ENCODE results near the gene FBXL20.
"Not testable (repeated sequence)": the region's sequence is repeated elsewhere in the genome, so short reads cannot be mapped to it uniquely, and the experiment has no call there.

The FBXL20 gene, protein sequence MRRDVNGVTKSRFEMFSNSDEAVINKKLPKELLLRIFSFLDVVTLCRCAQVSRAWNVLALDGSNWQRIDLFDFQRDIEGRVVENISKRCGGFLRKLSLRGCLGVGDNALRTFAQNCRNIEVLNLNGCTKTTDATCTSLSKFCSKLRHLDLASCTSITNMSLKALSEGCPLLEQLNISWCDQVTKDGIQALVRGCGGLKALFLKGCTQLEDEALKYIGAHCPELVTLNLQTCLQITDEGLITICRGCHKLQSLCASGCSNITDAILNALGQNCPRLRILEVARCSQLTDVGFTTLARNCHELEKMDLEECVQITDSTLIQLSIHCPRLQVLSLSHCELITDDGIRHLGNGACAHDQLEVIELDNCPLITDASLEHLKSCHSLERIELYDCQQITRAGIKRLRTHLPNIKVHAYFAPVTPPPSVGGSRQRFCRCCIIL

DNA sequence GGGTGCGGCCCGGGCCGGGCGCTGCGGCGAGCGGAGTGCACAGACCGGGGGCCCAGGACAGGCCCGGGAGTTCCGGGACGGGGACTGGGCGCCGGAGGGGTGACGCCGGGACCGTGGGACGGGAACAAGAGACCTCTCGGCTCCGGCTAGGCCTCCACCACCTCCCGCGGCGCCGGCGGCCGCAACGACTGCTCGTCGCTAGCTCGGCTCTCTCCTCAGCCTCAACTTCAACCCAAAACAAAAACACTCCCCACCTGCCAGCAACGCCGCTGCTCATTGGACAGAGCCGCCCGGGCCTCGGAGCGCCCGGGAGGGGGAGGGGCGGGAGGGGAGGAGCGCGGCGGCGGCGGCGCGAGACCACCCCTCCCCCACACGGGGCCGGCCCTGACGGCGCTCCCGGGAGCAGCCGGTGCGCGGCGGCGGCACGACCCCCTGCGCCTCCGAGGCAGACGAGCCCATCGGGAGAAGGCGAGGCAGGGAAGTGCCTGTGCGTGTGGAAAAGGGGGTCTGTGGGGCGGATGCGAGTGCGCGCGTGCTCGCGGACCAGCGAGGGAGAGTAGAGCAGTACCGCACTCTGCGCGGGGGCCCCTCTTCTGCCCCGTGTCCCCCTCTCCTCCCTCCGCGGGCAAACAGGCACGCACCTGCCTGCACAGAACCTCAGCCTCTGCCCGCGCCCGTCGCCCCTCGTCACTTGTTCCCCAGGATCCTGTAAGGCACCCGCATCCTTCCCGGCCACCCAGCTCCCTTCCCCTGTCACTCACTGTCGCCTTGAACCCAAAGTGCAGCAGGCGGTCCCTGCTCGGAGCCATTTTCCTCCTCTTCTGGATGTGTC, at the start of gene FBXL20:
Gene FBXL20, minus strand, starts transcription at position 215 of the 832 bp plus-strand sequence. CDS start 224 bp downstream, outside the sequence.
- peak; percentile 56 for DNase-seq (ENCODE audit: low read depth)
- H3K4me3 ChIP-seq (ENCODE audit: low read depth, low read length) = peak within 1 kb of the TSS; percentile 92

DNA sequence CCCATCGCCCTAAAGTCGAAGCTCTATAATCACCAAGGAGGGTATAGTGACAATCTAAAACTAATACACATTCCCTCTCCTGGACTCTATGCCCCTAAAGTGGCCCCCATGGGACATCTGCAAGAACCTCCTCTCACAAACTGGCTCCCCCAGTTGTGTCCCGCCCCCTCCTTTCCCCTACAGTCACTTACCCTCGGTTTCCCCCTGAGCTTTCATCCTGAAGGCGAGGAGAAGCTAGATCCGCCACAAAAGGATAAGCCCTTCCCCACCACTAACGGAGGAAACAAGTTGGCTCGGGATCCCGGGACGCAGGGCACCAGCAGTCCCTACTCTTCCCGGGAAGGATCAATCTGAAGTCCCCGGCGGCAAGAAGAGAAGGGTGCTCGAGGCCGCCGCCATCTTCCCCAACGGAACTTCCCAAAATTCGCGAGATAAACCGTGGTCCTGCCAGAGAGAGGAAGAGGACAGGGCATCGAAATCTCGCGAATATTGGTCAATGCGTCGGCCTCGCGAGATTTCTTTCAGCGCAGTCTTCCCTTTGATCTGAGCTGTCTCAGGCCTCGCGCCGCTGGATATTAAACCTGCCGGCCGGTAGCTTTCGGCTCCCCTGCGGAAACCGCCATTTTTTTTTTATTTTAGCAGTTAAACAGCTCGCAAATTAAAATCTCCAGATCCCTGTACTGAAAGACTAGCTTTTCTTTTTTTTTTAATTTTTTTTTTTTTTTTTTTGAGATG, 49.6 kb upstream of the FBXL20 start, which contains the start of gene MED1:
Gene MED1, minus strand, starts transcription at position 417 of the 735 bp plus-strand sequence. Its CDS starts 201 bp downstream, at position 216.
- peak within 1 kb of the TSS; percentile 81 for H3K4me3 ChIP-seq (ENCODE audit: low read depth, low read length)
- peak; percentile 95 for DNase-seq (ENCODE audit: low read depth)

DNA sequence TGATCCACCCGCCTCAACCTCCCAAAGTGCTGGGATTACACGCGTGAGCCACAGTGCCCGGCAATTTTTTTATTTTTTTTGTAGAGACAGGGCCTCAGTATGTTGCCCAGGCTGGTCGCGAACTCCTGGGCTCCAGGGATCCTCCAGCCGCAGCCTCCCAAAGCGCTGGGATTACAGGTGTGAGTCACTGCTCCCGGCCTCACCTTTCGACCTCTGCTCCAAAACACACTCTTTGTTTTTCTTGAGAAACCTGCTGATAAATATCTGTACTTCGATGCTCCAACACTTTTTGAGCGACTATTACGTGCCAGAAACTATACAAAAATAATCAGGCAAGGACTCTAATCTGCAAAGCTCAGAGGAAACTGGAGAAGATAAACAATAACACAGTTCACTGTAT, 48.6 kb upstream of the FBXL20 start:
- DNase-seq (ENCODE audit: low read depth) = no peak
- peak overlapping the region; percentile 81 for H3K4me3 ChIP-seq (ENCODE audit: low read depth, low read length)

DNA sequence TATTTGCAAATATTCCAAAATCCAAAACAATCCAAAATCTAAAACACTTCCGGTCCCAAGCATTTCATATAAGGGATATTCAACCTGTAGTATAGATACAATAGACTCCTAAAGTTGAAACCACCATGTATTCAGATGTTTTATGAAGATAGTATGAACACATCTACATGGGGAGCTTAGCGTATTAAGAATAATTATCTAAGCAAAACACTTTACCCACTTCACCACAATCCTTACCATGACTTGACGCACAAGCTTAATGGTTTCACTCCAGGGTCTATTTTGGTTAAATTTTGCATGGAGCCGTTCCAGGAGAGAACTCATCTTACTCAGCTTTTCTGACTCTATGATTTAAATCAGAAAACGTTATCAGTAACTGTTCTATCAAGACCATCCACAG, 46.1 kb upstream of the FBXL20 start:
- no peak for DNase-seq (ENCODE audit: low read depth)
- H3K4me3 ChIP-seq (ENCODE audit: low read depth, low read length) = no peak overlapping the region

DNA sequence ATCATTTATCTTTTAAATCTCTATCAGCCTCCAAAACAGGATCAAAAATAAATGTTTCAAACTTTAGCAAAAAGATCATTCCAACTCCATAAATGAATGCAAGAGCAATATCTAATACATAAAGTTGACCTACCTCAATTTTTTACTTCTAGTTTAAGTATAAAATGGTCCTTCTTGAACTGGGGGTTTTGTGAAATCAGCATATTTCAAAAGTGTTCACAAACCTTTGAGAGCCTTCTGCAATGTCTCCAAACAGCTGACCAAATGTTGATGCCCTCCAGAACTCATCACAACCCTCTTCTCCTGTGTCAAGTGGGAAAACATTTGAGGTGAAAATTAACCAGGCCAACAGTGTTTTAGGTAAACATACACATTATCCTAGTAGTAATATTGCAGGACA, 41.9 kb upstream of the FBXL20 start:
- no peak for DNase-seq (ENCODE audit: low read depth)

DNA sequence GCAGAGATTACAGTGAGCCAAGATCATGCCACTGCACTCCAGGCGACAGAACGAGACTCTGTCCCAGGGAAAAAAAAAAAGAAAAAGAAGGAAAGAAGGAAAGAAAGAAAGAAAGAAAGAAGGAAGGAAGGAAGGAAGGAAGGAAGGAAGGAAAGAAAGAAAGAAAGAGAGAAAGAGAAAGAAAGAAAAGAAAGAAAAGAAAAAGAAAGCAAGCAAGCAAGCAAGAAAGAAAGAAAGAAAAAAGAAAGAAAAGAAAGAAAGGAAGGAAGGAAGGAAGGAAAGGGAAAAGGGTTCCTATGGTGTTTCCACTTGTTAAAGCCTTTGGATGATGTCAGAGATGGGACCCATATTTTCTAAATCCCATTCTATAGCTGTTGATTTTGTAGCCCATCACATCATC, 38.4 kb upstream of the FBXL20 start:
- not testable (repeated sequence) for DNase-seq (ENCODE audit: low read depth); H3K4me3 ChIP-seq (ENCODE audit: low read depth, low read length)

More for the DNA sequence above, 41.9 kb upstream of the FBXL20 start:
- no peak overlapping the region for H3K4me3 ChIP-seq (ENCODE audit: low read depth, low read length)

DNA sequence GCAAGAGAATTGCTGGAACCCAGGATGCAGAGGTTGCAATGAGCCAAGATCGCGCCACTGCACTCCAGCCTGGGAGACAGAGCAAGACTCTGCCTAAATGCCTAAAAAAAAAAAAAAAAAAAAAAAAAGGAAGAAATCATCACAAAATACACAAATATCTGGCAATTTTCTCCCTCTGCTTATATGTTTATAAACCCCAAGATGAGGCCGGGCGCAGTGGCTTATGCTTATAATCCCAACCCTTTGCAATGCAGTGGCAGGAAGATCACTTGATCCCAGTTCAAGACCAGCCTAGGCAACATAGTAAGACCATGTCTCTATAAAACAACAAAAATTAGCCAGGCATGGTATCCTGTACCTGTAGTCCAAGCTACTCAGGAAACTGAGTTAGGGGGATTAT, 28.2 kb upstream of the FBXL20 start:
- H3K4me3 ChIP-seq (ENCODE audit: low read depth, low read length) = no peak overlapping the region
- DNase-seq (ENCODE audit: low read depth) = no peak

DNA sequence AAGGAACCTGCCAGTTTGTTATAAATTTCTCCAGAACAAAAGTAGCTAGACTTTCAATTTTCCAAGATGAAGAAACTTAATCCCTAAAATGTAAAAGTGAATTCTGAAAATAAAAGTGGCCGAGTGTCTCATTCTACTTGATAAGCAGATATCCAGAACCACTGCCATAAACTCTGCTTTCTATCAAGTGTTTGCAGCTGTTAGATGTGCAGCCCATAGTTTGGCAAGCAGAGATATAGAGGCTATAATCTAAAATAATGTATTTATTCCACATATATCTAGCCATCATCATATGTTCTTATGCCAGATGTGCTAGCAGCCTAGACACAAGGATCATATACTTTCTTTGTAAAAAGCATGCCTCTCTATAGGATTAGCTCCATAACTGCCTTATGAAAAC, 14.7 kb upstream of the FBXL20 start:
- DNase-seq (ENCODE audit: low read depth) = no peak
- H3K4me3 ChIP-seq (ENCODE audit: low read depth, low read length) = no peak overlapping the region

DNA sequence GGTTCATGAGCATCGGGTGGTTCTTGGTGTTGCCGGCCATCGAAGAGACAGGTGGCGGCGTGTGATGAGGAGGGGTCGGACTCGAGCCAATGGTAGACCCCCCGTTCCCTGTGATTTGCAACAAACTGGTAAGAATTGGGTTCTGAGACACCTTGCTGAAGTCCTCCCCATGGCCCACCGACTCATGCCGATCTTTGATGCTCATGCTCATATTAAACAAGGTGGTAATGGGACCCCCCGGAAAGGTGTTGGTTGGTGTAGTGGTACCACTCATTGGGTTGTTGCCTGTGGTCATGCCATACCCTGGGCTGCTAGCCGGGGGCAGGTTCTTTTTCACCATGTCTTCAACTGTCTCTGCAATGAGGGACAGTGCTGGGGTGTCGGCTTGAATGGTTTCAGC, 8.9 kb upstream of the FBXL20 start:
- no peak for DNase-seq (ENCODE audit: low read depth)
- no peak overlapping the region for H3K4me3 ChIP-seq (ENCODE audit: low read depth, low read length)

DNA sequence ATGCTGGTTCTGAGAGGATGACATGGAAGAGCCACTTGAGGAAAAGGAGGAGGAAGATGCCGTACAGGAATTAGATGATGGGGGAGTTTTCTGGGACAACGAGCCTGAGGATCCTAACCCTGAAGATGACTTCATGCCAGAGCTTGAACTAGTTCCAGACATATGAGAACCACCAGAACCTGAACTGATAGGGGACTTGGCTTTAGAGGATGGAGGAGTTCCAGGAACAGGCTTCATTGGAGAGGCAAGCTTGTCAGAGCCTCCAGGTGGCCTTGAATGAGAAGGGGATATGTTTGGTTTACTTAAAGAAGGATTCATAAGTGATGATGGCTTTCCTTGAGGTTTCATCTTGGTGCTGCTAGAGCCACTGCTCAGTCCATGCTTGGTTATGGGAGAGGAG, 6.9 kb upstream of the FBXL20 start:
- no peak overlapping the region for H3K4me3 ChIP-seq (ENCODE audit: low read depth, low read length)
- no peak for DNase-seq (ENCODE audit: low read depth)

DNA sequence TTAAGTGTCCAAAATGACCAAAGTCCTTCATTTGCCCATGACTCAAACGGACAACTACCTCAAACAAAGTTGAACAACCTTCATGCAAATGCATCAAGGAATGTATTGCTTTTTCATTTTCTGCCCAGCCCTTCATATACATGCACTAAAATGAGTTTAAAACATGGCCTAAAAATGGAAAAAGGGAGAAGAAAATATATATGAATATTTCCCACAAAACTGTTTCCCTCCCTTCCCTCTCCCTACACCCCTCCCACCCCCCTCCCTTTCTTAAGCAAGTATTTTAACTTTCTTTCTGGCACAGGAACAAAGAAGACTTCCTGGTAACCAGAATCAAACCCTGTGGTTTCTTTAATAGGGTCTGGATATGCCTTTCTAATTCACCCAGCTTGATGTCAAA, 5.5 kb upstream of the FBXL20 start:
- no peak overlapping the region for H3K4me3 ChIP-seq (ENCODE audit: low read depth, low read length)
- no peak for DNase-seq (ENCODE audit: low read depth)

DNA sequence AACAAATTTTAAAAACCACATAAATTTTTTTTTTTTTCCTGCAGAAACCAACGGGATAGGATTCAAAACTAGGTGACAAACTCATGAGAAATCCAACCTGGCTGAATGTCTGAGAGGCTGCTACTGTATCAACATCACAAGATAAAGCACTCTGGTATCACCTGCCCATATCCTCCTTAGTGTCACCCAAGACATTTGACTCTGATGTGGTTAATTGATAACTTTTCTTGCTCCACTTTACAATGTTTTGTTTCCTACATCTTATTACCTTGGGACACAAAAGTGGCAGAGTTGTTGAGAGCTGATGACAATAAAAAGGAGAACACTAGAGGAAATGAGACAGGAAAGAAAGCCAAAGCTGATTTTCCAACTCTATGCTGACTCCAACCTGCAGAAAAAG, 4.0 kb upstream of the FBXL20 start:
- no peak overlapping the region for H3K4me3 ChIP-seq (ENCODE audit: low read depth, low read length)
- DNase-seq (ENCODE audit: low read depth) = no peak

DNA sequence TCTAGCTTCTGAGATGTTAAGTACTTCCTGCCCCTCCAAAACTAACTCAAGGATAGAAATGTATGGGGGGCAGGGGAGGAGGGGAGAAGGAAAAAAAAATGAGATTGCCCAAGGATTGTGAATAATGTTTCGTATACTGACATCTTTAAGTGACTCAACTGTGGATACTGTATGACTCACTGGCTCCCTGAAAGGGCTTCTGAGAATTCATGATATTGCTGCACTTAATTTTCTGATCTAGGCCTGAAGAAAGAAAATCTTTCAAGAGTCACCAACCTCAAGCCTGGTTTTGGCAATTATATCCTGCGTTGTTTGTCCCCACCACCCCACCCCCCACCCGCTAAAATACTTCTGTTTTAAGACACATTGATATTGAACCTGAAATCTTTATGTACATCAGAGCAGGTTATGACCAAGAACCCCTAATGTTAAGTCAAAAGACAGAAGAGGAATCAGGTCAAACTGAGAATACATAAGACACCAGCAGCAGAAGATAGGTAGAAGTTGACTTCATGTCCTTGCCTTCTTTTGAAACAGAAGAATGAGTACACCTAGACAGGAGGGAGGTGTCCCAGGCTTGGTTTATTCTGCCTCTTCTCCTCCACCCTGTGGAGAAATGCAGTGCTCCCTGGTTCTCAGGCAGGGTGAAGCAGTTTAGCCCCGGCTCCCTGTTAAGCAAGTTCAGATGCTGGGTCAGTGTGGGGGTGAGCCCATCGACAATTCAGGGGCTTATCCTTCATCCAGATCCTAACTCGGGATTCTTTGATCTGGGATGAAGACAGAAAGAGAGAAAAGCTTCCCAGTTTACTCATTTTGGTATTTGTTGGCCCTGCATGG, 3.3 kb upstream of the FBXL20 start:
- no peak overlapping the region for H3K4me3 ChIP-seq (ENCODE audit: low read depth, low read length)
- DNase-seq (ENCODE audit: low read depth) = peak; percentile 70

DNA sequence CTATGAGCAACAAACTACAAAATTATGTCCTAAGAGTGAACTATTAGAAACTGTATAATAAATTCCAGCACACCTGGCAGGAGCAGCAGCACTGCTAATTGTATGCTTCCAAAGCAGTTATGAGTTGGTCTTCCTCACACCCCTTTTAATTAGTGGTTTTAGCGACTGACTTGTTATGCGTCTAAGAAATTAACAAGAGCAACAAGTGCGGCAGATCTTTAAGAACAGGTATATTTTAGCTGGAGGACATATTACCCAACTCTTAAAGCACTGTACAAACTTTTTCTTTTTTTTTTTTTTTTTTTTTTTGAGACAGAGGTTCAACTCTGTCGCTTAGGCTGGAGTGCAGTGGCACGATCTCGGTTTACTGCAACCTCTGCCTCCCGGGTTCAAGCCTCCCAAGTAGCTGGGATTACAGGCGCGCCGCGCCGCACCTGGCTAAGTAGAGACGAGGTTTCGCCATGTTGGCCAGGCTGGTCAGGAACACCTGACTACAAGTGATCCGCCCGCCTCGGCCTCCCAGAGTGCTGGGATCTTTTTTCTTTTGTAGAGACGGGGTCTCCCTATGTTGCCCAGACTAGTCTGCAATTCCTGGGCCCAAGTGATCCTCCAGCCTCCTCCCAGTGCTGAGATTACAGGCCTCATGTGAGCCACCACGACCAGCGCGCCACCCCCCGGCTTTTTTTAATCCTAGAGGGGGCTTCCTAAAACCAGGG, 1.6 kb upstream of the FBXL20 start:
- no peak overlapping the region for H3K4me3 ChIP-seq (ENCODE audit: low read depth, low read length)
- no peak for DNase-seq (ENCODE audit: low read depth)

DNA sequence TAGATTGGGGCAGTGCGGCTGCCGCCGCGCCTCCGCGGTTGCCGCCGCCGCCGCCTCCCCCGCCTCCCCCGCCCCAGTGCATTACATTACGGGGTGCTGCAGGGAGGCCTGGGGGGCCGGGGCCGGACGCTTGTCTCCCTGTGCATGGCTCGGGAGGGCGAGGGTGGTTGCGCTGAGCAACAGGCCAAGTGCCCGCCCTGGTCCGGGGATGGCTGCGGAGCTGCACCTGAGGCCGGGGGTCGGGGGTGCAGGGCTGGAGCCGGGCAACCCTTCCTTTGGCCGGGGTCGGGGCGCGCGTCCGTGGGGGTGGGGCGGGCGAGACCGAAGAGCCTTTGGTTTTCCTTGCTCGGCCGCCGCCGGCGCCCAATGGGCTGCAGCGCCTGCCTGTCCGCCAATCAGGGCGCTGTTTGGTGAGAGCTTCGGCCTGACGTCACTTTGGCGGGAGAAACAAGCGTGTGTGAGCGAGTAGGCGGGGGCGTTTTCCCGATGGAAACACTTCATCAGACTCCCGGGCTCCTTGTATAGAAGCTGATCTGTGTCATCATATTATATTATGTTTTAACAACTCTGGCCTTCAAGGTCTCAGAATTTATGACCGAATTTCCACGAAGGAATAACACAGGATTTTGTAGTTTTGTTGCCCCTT, 941 bp upstream of the FBXL20 start:
- peak; percentile 79 for DNase-seq (ENCODE audit: low read depth)
- H3K4me3 ChIP-seq (ENCODE audit: low read depth, low read length) = peak overlapping the region; percentile 92

DNA sequence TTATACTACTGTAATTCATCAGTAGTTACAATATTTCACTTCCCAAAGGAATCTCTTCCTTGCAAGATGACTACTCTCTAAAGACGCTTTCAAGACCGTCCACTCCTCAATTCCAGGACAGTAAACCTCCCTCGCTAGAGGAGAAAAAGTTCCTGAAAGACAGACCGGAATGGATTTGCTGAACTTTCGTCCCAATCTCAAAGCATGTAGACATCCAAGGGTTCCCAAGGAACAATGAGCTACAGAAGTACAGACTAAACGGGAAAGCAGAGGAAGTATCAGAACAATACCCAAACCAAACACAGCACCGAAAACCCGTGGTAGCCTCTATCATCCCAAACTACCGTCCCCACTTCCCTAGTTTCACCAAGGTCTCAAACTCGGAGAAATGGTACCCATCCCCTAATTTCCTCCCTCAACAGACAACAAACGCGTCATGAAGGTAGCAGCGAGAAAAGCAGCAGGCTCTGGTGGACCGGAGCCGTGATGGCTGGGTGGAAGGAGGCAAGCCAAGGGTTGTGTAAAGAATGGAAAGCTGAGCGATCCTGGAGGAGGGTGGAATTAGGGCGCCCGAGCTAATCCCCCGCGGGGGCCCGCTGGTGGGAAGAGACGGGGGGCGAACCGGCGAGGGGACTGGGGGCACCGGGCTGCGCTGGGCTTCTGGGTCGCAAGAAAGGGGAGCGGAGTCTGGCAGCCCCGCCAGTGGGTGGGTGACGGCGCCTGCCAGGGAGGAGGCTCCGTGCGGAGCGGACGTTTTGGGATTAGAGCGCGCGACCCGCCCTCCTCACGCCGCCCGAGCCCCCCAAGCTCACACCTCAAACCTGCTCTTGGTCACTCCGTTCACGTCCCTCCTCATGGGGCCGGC, 647 bp downstream of the FBXL20 start:
- DNase-seq (ENCODE audit: low read depth) = no peak
- peak overlapping the region; percentile 92 for H3K4me3 ChIP-seq (ENCODE audit: low read depth, low read length)

DNA sequence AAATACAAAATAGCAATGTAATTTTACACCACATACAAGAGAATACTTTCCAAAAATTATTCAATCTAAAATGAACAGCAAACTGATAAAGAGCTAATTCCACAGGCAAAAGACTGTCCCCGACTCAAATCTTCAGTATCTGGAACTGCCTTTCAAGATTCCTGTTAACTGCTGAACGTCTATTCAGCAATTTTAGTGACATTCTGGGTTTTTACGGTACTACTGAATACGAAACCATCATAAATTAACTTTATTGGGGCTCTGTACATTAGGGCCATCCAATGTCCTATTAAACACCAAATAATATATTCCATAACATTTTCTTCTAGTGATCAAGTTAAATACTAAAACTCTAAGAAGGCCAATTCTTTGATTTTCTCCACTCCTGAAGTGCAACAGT, 1.6 kb downstream of the FBXL20 start:
- no peak for DNase-seq (ENCODE audit: low read depth)
- H3K4me3 ChIP-seq (ENCODE audit: low read depth, low read length) = no peak overlapping the region

All from skeletal muscle cell (primary cell).